SK-N-SH treated with all-trans-retinoic acid at 6 μM for 48 hours (cell line): ENCODE results near the gene PPP1R14B.

Experiments used
- ATAC-seq: fragments of 200-7000 bp; cut with Tn5 transposase; 3 replicates; pipeline ENCODE4 v1.9.1; 2020; ENCODE audit warnings: mild to moderate bottlenecking, moderate library complexity
- ARNTL ChIP-seq: fragments of 450-650 bp; formaldehyde crosslinking; IDR thresholded peaks from 2 replicates; pipeline ENCODE4 v1.5.0; 2020; ENCODE audit warnings: low read depth, mild to moderate bottlenecking, moderate library complexity, borderline replicate concordance
- BACH2 ChIP-seq: fragments of 250-450 bp; sonication (Bioruptor Pico); IDR thresholded peaks from 2 replicates; pipeline ENCODE4 v1.9.0; 2021; ENCODE audit warnings: mild to moderate bottlenecking, borderline replicate concordance
- CSDC2 ChIP-seq: fragments of 250-450 bp; sonication (Bioruptor Pico); IDR thresholded peaks from 2 replicates; pipeline ENCODE4 v1.5.0; 2020; ENCODE audit warnings: mild to moderate bottlenecking, moderate library complexity
- ESRRG ChIP-seq: fragments of 250-450 bp; sonication (Bioruptor Pico); IDR thresholded peaks from 2 replicates; pipeline ENCODE4 v1.6.1; 2021; ENCODE audit warnings: mild to moderate bottlenecking
- GLIS3 ChIP-seq: fragments of 250-450 bp; sonication (Bioruptor Pico); IDR thresholded peaks from 2 replicates; pipeline ENCODE4 v1.5.0; 2020; ENCODE audit warnings: mild to moderate bottlenecking, moderate library complexity
- ISL1 ChIP-seq: fragments of 250-450 bp; sonication (Bioruptor Pico); IDR thresholded peaks from 2 replicates; pipeline ENCODE4 v2.1.2; 2022; ENCODE audit warnings: mild to moderate bottlenecking, moderate library complexity
- OSR1 ChIP-seq: fragments of 250-450 bp; sonication (Bioruptor Pico); IDR thresholded peaks from 2 replicates; pipeline ENCODE4 v1.8.0; 2022; ENCODE audit warnings: moderate library complexity, mild to moderate bottlenecking, inconsistent platforms
- PPARA ChIP-seq: fragments of 250-450 bp; sonication (Bioruptor Pico); IDR thresholded peaks from 2 replicates; pipeline ENCODE4 v1.5.0; 2020; ENCODE audit warnings: mild to moderate bottlenecking, borderline replicate concordance
- SNAI2 ChIP-seq: fragments of 250-450 bp; sonication (Bioruptor Pico); IDR thresholded peaks from 2 replicates; pipeline ENCODE4 v1.5.0; 2020; ENCODE audit warnings: mild to moderate bottlenecking, moderate library complexity
- TOX ChIP-seq: fragments of 250-450 bp; sonication (Bioruptor Pico); IDR thresholded peaks from 2 replicates; pipeline ENCODE4 v1.8.0; 2021; ENCODE audit warnings: mild to moderate bottlenecking, moderate library complexity, borderline replicate concordance
- ZC3H10 ChIP-seq: fragments of 250-450 bp; sonication (Bioruptor Pico); IDR thresholded peaks from 2 replicates; pipeline ENCODE4 v1.5.1; 2021; ENCODE audit warnings: mild to moderate bottlenecking, moderate library complexity
- ZFP3 ChIP-seq: fragments of 250-450 bp; sonication (Bioruptor Pico); IDR thresholded peaks from 2 replicates; pipeline ENCODE4 v1.5.0; 2020; ENCODE audit warnings: mild to moderate bottlenecking, moderate library complexity
- ZFP30 ChIP-seq: fragments of 450-650 bp; formaldehyde crosslinking; IDR thresholded peaks from 2 replicates; pipeline ENCODE4 v1.5.0; 2022; ENCODE audit warnings: mild to moderate bottlenecking, moderate library complexity
- ZNF565 ChIP-seq: fragments of 450-650 bp; formaldehyde crosslinking; conservative IDR thresholded peaks from 2 replicates; pipeline ENCODE4 v1.5.0; 2020; ENCODE audit warnings: low read depth, mild to moderate bottlenecking, moderate library complexity
- ZNF70 ChIP-seq: fragments of 450-650 bp; formaldehyde crosslinking; IDR thresholded peaks from 2 replicates; pipeline ENCODE4 v1.5.0; 2020; ENCODE audit warnings: mild to moderate bottlenecking, moderate library complexity
- ZNF8 ChIP-seq: fragments of 450-650 bp; formaldehyde crosslinking; IDR thresholded peaks from 2 replicates; pipeline ENCODE4 v1.5.0; 2020; ENCODE audit warnings: mild to moderate bottlenecking, moderate library complexity
- TF ChIP-seq, protein P1 (sequence below): fragments of 250-450 bp; sonication (Bioruptor Pico); IDR thresholded peaks from 2 replicates; pipeline ENCODE4 v1.8.0; 2020; ENCODE audit warnings: mild to moderate bottlenecking, moderate library complexity, borderline replicate concordance
- TF ChIP-seq, protein P2 (sequence below): fragments of 250-450 bp; sonication (Bioruptor Pico); IDR thresholded peaks from 2 replicates; pipeline ENCODE4 v1.5.0; 2020; ENCODE audit warnings: mild to moderate bottlenecking, moderate library complexity
- TF ChIP-seq, protein P3 (sequence below): fragments of 250-450 bp; sonication (Bioruptor Pico); IDR thresholded peaks from 2 replicates; pipeline ENCODE4 v1.8.0; 2021; ENCODE audit warnings: low read depth, mild to moderate bottlenecking, moderate library complexity, borderline replicate concordance
- TF ChIP-seq, protein P4 (sequence below): fragments of 250-450 bp; sonication (Bioruptor Pico); IDR thresholded peaks from 2 replicates; pipeline ENCODE4 v1.5.1; 2021; ENCODE audit warnings: mild to moderate bottlenecking, moderate library complexity
- TF ChIP-seq, protein P5 (sequence below): fragments of 250-450 bp; sonication (Bioruptor Pico); IDR thresholded peaks from 2 replicates; pipeline ENCODE4 v1.5.1; 2020; ENCODE audit warnings: low read depth, mild to moderate bottlenecking, moderate library complexity

PPP1R14B gene

DNA sequence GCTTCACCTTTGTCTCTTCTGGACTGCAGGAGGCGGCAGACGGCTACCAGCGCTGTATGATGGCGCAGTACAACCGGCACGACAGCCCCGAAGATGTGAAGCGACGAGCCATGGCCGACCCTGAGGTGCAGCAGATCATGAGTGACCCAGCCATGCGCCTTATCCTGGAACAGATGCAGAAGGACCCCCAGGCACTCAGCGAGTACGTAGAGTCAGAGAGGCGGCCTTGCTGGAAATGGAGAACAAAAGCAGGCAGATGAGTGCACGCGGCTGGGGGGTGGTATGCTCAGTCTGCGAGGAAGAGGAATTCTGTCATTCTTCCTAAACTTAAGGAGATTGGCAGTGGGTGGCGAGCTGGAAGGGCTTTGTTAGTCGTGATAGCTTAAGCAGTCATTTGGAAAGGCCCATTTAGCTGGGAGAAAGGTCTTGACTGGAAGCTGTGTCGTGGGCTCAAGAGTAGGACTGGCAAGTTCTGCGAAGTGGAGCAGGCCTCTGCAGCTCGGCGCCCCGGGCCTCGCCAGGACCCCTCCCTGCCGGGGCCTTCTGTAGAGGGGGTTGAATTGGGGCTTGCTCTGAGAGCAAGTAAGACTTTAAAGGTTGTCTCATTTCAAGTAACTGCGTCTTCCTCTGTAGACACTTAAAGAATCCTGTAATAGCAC, 43.2 kb downstream of the PPP1R14B start (continued):
- no peak for TF ChIP-seq PPARA (CRISPR knock-in tag)
- no peak for TF ChIP-seq OSR1 (CRISPR knock-in tag)
- no peak for TF ChIP-seq ZFP30 (CRISPR knock-in tag)

DNA sequence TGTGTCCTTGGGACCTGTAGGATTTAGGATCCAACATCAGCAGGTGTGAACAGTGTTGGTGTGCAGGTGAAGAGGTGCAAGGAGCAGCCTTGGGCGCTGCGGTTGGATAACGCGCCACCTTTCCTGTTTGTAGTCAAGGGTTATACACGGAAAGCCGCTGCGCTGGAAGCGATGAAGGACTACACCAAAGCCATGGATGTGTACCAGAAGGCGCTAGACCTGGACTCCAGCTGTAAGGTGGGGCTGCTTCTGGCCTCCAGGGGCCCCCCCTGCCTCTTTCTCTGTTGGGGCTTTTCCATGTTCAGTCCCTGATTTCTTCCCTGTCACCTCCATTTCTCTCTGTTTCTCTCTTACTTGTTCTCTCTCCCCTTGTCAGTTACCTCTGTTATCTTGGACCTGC, 43.8 kb downstream of the PPP1R14B start:
- no peak for ATAC-seq
- TF ChIP-seq OSR1 (CRISPR knock-in tag) (no peak), ARNTL (CRISPR knock-in tag) (no peak)
- TF ChIP-seq, protein P1, sequence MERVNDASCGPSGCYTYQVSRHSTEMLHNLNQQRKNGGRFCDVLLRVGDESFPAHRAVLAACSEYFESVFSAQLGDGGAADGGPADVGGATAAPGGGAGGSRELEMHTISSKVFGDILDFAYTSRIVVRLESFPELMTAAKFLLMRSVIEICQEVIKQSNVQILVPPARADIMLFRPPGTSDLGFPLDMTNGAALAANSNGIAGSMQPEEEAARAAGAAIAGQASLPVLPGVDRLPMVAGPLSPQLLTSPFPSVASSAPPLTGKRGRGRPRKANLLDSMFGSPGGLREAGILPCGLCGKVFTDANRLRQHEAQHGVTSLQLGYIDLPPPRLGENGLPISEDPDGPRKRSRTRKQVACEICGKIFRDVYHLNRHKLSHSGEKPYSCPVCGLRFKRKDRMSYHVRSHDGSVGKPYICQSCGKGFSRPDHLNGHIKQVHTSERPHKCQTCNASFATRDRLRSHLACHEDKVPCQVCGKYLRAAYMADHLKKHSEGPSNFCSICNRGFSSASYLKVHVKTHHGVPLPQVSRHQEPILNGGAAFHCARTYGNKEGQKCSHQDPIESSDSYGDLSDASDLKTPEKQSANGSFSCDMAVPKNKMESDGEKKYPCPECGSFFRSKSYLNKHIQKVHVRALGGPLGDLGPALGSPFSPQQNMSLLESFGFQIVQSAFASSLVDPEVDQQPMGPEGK (CRISPR knock-in tag) = no peak
- TF ChIP-seq, protein P2, sequence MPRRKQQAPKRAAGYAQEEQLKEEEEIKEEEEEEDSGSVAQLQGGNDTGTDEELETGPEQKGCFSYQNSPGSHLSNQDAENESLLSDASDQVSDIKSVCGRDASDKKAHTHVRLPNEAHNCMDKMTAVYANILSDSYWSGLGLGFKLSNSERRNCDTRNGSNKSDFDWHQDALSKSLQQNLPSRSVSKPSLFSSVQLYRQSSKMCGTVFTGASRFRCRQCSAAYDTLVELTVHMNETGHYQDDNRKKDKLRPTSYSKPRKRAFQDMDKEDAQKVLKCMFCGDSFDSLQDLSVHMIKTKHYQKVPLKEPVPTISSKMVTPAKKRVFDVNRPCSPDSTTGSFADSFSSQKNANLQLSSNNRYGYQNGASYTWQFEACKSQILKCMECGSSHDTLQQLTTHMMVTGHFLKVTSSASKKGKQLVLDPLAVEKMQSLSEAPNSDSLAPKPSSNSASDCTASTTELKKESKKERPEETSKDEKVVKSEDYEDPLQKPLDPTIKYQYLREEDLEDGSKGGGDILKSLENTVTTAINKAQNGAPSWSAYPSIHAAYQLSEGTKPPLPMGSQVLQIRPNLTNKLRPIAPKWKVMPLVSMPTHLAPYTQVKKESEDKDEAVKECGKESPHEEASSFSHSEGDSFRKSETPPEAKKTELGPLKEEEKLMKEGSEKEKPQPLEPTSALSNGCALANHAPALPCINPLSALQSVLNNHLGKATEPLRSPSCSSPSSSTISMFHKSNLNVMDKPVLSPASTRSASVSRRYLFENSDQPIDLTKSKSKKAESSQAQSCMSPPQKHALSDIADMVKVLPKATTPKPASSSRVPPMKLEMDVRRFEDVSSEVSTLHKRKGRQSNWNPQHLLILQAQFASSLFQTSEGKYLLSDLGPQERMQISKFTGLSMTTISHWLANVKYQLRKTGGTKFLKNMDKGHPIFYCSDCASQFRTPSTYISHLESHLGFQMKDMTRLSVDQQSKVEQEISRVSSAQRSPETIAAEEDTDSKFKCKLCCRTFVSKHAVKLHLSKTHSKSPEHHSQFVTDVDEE = no peak
- TF ChIP-seq, protein P3, sequence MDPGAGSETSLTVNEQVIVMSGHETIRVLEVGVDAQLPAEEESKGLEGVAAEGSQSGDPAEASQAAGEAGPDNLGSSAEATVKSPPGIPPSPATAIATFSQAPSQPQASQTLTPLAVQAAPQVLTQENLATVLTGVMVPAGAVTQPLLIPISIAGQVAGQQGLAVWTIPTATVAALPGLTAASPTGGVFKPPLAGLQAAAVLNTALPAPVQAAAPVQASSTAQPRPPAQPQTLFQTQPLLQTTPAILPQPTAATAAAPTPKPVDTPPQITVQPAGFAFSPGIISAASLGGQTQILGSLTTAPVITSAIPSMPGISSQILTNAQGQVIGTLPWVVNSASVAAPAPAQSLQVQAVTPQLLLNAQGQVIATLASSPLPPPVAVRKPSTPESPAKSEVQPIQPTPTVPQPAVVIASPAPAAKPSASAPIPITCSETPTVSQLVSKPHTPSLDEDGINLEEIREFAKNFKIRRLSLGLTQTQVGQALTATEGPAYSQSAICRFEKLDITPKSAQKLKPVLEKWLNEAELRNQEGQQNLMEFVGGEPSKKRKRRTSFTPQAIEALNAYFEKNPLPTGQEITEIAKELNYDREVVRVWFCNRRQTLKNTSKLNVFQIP (CRISPR knock-in tag) = no peak

DNA sequence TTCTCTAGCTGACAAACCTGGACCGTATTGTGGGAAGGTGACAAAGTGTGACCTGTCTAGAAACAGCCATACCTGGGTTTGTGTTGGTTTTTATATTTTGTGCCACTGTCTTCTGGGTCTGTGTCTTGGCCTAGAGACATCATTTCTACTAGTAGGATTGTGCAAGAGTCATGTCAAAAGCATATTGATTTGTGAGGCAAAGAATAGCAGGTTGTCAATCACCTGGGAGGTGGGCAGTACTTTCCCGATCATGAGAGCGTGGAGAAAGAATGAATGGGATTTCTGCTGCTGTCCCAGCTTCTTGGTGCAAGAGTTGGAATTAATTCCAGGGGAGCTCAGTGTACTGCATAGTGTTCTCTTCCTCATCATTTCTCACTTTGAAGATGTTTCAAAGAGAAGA, 45.2 kb downstream of the PPP1R14B start:
- no peak for ATAC-seq
- TF ChIP-seq, protein P3 (CRISPR knock-in tag) = no peak
- TF ChIP-seq, protein P4, sequence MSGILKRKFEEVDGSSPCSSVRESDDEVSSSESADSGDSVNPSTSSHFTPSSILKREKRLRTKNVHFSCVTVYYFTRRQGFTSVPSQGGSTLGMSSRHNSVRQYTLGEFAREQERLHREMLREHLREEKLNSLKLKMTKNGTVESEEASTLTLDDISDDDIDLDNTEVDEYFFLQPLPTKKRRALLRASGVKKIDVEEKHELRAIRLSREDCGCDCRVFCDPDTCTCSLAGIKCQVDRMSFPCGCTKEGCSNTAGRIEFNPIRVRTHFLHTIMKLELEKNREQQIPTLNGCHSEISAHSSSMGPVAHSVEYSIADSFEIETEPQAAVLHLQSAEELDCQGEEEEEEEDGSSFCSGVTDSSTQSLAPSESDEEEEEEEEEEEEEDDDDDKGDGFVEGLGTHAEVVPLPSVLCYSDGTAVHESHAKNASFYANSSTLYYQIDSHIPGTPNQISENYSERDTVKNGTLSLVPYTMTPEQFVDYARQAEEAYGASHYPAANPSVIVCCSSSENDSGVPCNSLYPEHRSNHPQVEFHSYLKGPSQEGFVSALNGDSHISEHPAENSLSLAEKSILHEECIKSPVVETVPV (CRISPR knock-in tag) = no peak
- no peak for TF ChIP-seq ZFP30 (CRISPR knock-in tag)
- TF ChIP-seq, protein P2 = no peak
- TF ChIP-seq CSDC2 (CRISPR knock-in tag) = no peak
- TF ChIP-seq ZFP3 (CRISPR knock-in tag) = no peak
- TF ChIP-seq ZNF565 = no peak
- TF ChIP-seq, protein P5, sequence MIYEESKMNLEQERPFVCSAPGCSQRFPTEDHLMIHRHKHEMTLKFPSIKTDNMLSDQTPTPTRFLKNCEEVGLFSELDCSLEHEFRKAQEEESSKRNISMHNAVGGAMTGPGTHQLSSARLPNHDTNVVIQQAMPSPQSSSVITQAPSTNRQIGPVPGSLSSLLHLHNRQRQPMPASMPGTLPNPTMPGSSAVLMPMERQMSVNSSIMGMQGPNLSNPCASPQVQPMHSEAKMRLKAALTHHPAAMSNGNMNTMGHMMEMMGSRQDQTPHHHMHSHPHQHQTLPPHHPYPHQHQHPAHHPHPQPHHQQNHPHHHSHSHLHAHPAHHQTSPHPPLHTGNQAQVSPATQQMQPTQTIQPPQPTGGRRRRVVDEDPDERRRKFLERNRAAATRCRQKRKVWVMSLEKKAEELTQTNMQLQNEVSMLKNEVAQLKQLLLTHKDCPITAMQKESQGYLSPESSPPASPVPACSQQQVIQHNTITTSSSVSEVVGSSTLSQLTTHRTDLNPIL (CRISPR knock-in tag) = no peak
- no peak for TF ChIP-seq TOX (CRISPR knock-in tag)
- TF ChIP-seq, protein P1 (CRISPR knock-in tag) = no peak
- TF ChIP-seq BACH2 (CRISPR knock-in tag) = no peak
- no peak for TF ChIP-seq ISL1
- TF ChIP-seq SNAI2 (CRISPR knock-in tag) = no peak
- no peak for TF ChIP-seq ESRRG (CRISPR knock-in tag)
- no peak for TF ChIP-seq ZC3H10 (CRISPR knock-in tag)
- no peak for TF ChIP-seq ZNF70
- no peak for TF ChIP-seq GLIS3
- no peak for TF ChIP-seq ZNF8 (CRISPR knock-in tag)
- TF ChIP-seq, all 23 proteins: peak for 0
